Transverse colon (tissue), 4 donors: ENCODE measurements around the gene XYLT2. TPM values are rescaled to one million over a fixed set of nuclear protein-coding genes. Genes with fewer than 3 reads are reported as not detected.
"Not testable (repeated sequence)": the region's sequence is repeated elsewhere in the genome, so short reads cannot be mapped to it uniquely, and the experiment has no call there.

ENCODE experiments used
- DNase-seq: peaks from one replicate; pipeline ENCODE4 v3.0.0-alpha.2; 2019
- H3K27ac ChIP-seq, 4 donors: fragments of 200-600 bp; sonication (generic); 2 replicates each; pipeline ENCODE4 v1.5.1; 2016 to 2018; ENCODE audit warnings: inconsistent platforms in 4 of 4
- H3K27me3 ChIP-seq: fragments of 200-600 bp; sonication (generic); 2 replicates; pipeline ENCODE4 v1.5.1; 2017; ENCODE audit warnings: inconsistent platforms
- H3K36me3 ChIP-seq, 4 donors: fragments of 200-600 bp; sonication (generic); 2 replicates each; pipeline ENCODE4 v1.5.1; 2017 to 2019; ENCODE audit warnings: inconsistent platforms in 4 of 4
- H3K4me1 ChIP-seq, 4 donors: fragments of 200-600 bp; sonication (generic); 2 replicates each; pipeline ENCODE4 v1.5.1; 2017 to 2020; ENCODE audit warnings: inconsistent platforms in 4 of 4
- H3K4me3 ChIP-seq, 4 donors: fragments of 200-600 bp; sonication (generic); 1 replicate in 1 of 4; 2 replicates in 3 of 4; pipeline versions ENCODE4 v1.5.1 to v1.6.1; 2017 to 2019; ENCODE audit warnings: inconsistent platforms in 4 of 4
- H3K9me3 ChIP-seq, 2 donors: fragments of 200-600 bp; sonication (generic); 2 replicates each; pipeline ENCODE4 v1.5.1; 2017 to 2019; ENCODE audit warnings: inconsistent platforms in 2 of 2
- EP300 ChIP-seq: sonication (generic); formaldehyde crosslinking; IDR thresholded peaks from one replicate; pipeline ENCODE4 v1.6.1; 2017; ENCODE audit warnings: antibody characterized with exemption, low read depth
- POLR2A ChIP-seq: fragments of 450-650 bp; IDR thresholded peaks from one replicate; pipeline ENCODE4 v1.6.1; 2016; ENCODE audit warnings: antibody characterized with exemption, mild to moderate bottlenecking, moderate library complexity
- POLR2AphosphoS5 ChIP-seq, 3 donors: sonication (generic); formaldehyde crosslinking; IDR thresholded peaks; one replicate each; pipeline ENCODE4 v1.6.1; 2016; ENCODE audit warnings: antibody characterized with exemption in 3 of 3
- WGBS, 2 donors: methylation state at CpG; one replicate each; pipeline ENCODE4 v1.1.5; 2018; ENCODE audit warnings: low coverage in 1 of 2; 5-methylcytosine and 5-hydroxymethylcytosine counted together
- in situ Hi-C, 4 donors: fragments of 200-750 bp; cut with MboI; loops; one replicate each; pipeline versions ENCODE4 v1.15.0 to v1.15.1; 2017; ENCODE audit warnings: low sequenced_read_pairs in 3 of 4, low pct_ligation_motif_present in 1 of 4, low pct_unique_long_range_greater_than_20kb in 1 of 4
- intact Hi-C: fragments of 100-400 bp; cut with DNase I; formaldehyde crosslinking; loops from one replicate; pipeline ENCODE4 v1.15.1; 2023; ENCODE audit warnings: low total_unique reads
- total RNA-seq, 4 donors: library from RNA; depleted of rRNA; stranded (reverse); fragments of >200 nt; gene quantifications; one replicate each; pipeline ENCODE4 v1.1.0, GENCODE V29; 2016
- TF ChIP-seq, protein P1 (sequence below), 5 experiments: fragments of 200-600 bp in 3 of 5; fragments of 450-650 bp in 2 of 5; sonication (generic) in 3 of 5; IDR thresholded peaks; 1 replicate in 2 of 5; 2 replicates in 3 of 5; pipeline ENCODE4 v1.5.1; 2016 to 2017; ENCODE audit warnings: antibody characterized with exemption in 5 of 5, inconsistent platforms in 3 of 5, mild to moderate bottlenecking in 2 of 5, moderate library complexity in 1 of 5

XYLT2 gene
- total RNA-seq, 4 donors from 2014 or later = 21.3 to 27.3 (median 22.0) TPM

DNA sequence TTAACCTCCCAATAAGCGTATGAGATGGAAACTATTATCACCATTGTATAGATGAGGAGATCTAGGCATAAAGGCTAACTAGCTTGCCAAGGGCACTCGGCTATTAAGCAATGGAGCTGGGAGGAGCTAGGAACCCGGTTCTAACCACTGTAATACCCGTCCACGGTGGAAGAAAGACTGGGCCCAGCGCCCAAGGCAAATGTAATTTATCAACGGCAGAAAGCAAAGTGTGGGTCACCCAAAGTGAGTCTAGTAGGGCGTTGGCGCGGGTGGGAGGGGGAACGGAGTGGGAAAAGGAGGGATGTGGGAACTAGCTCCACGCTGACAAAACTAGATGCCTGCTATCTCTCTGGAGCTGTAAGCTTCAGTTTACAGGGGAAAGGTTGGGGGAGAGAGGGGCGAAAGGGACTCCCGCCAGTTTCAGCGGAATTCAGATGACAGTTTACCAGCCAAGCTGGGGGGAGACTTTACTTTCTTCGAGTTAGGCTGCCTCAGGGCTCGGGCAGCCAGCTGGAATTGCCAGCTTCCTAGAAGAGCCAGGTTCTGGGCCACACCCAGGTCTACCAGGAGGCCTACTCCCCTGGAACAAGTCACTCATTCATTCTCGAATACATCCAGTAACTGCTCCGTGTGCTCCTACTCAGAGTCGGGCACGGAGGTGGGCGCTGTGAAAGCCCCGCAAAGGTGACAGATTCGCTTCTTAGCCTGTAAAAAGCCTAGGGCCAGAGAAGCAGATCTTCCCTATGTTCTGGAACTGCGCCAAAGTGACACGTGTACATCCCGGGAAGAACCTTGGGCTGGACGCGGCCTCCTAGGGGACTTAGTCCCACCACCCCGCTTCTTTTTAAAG lies 50.6 kb downstream of the XYLT2 start:
- Histone ChIP-seq H3K4me3 (peak overlapping the region; percentile 64 to 96 (median 82)), H3K9me3 (no peaks in the 10 kb centered on the region), H3K4me1 (peaks cover 4 to 23% (median 19%) of the 10 kb centered on the region in 4 donors), H3K36me3 (peaks cover 0 to 25% (median 13%) of the 10 kb centered on the region in 4 donors), H3K27ac (peak overlapping the region; percentile 86 to 98 (median 92)), H3K27me3 (no peaks in the 10 kb centered on the region)
- WGBS, 2 donors = 6 to 15% methylated on average over 10 to 30 of the region's 30 CpGs
- peak; percentile 73 for DNase-seq
- in situ Hi-C loops = no loop called here
- intact Hi-C loops = no loop called here
- TF ChIP-seq POLR2A (peak; percentile 15), POLR2AphosphoS5 (IDR thresholded peaks at IDR 0.05) (peak in 1 of 3 donors; percentile 4), EP300 (no peak)
- TF ChIP-seq, protein P1, sequence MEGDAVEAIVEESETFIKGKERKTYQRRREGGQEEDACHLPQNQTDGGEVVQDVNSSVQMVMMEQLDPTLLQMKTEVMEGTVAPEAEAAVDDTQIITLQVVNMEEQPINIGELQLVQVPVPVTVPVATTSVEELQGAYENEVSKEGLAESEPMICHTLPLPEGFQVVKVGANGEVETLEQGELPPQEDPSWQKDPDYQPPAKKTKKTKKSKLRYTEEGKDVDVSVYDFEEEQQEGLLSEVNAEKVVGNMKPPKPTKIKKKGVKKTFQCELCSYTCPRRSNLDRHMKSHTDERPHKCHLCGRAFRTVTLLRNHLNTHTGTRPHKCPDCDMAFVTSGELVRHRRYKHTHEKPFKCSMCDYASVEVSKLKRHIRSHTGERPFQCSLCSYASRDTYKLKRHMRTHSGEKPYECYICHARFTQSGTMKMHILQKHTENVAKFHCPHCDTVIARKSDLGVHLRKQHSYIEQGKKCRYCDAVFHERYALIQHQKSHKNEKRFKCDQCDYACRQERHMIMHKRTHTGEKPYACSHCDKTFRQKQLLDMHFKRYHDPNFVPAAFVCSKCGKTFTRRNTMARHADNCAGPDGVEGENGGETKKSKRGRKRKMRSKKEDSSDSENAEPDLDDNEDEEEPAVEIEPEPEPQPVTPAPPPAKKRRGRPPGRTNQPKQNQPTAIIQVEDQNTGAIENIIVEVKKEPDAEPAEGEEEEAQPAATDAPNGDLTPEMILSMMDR (IDR thresholded peaks at IDR 0.05) = no peak

GRCh38 chr17:50397111-50397918 lies 51.4 kb downstream of the XYLT2 start, which contains the start of gene LRRC59:
Gene LRRC59, minus strand, starts transcription at chr17:50397523. Its CDS starts 206 bp downstream, at chr17:50397317.
- in situ Hi-C loops (no loop called here), intact Hi-C loops (no loop called here)
- WGBS, 2 donors = 1 to 17% methylated on average over 1 to 55 of the region's 70 CpGs

GRCh38 chr17:50397919-50398285 lies 52.0 kb downstream of the XYLT2 start:
- intact Hi-C loops = no loop called here
- DNase-seq = no peak
- no peaks in the 10 kb centered on the region for H3K27me3 ChIP-seq
- peak overlapping the region in 2 of 4 donors; percentile 91 to 96 for H3K4me3 ChIP-seq
- TF ChIP-seq, protein P1 (IDR thresholded peaks at IDR 0.05) = no peak
- TF ChIP-seq EP300 (no peak), POLR2AphosphoS5 (IDR thresholded peaks at IDR 0.05) (no peak), POLR2A (no peak)
- H3K4me1 ChIP-seq = peaks cover 4 to 25% (median 19%) of the 10 kb centered on the region in 4 donors
- no peaks in the 10 kb centered on the region for H3K9me3 ChIP-seq
- H3K27ac ChIP-seq = peak overlapping the region; percentile 86 to 98 (median 92)
- in situ Hi-C loops = no loop called here
- 51 to 61% methylated on average over 5 to 9 of the region's 9 CpGs for WGBS, 2 donors
- H3K36me3 ChIP-seq = peaks cover 0 to 17% (median 7%) of the 10 kb centered on the region in 4 donors

More at GRCh38 chr17:50397111-50397918, 51.4 kb downstream of the XYLT2 start, which contains the start of gene LRRC59:
- no peaks in the 10 kb centered on the region for H3K27me3 ChIP-seq
- peak; percentile 94 for DNase-seq
- H3K4me1 ChIP-seq = peaks cover 4 to 23% (median 19%) of the 10 kb centered on the region in 4 donors
- H3K9me3 ChIP-seq = no peaks in the 10 kb centered on the region
- peak within 1 kb of the TSS; percentile 86 to 98 (median 92) for H3K27ac ChIP-seq
- TF ChIP-seq POLR2AphosphoS5 (IDR thresholded peaks at IDR 0.05) = peak; percentile 82 to 98 (median 97)
- TF ChIP-seq, protein P1 (IDR thresholded peaks at IDR 0.05) = peak; percentile 93 to 99 (median 98)
- TF ChIP-seq EP300 = no peak
- peak; percentile 84 for TF ChIP-seq POLR2A
- peak within 1 kb of the TSS; percentile 64 to 96 (median 82) for H3K4me3 ChIP-seq
- H3K36me3 ChIP-seq = peaks cover 0 to 22% (median 10%) of the 10 kb centered on the region in 4 donors

DNA sequence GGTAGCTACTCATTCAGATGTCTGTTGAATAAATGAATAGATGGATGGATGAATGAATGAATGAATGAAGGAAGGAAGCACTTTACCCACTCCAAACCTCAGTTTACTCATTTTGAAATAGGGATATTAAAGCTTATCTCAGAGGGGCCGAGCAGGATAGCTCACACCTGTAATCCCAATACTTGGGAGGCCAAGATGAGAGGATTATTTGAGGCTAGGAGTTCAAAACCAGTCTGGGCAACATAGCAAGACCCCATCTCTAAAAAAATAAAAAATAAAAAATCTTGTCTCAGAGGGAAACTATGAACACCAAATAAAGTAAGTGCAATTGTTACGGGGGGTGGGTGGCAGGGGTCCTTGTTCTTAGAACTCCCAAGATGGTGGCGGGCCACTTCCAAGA lies 52.7 kb downstream of the XYLT2 start:
- peaks cover 0 to 12% (median 3%) of the 10 kb centered on the region in 4 donors for H3K36me3 ChIP-seq
- 98 to 100% methylated on average over 2 to 3 of the region's 3 CpGs for WGBS, 2 donors
- H3K27ac ChIP-seq, H3K27me3 ChIP-seq, DNase-seq, H3K9me3 ChIP-seq, in situ Hi-C loops, intact Hi-C loops, H3K4me3 ChIP-seq: not testable (repeated sequence)
- H3K4me1 ChIP-seq = peaks cover 4 to 26% (median 19%) of the 10 kb centered on the region in 4 donors

DNA sequence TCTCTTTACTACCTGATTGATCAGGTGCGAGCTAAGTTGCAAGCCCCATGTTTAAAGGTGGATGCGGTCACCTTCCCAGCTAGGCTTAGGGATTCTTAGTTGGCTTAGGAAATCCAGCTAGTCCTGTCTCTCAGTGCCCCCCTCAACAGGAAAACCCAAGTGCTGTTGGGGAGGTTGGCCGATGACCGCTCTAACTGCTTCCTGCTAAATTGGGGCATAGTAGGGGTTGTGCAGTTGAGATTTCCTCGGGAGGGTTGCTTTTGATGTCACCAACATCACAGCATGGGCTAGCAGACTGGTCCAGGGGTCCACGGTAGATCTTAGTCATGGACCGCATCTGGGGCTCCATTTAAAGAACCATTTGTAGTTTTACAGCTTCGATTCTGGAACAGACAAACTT lies 53.7 kb downstream of the XYLT2 start:
- H3K27ac ChIP-seq, H3K27me3 ChIP-seq, in situ Hi-C loops, H3K36me3 ChIP-seq, intact Hi-C loops, DNase-seq, H3K9me3 ChIP-seq, H3K4me3 ChIP-seq: not testable (repeated sequence)
- H3K4me1 ChIP-seq = peaks cover 4 to 24% (median 19%) of the 10 kb centered on the region in 4 donors
- WGBS, 2 donors = 93 to 96% methylated on average over 4 to 8 of the region's 8 CpGs

GRCh38 chr17:50405351-50405750 lies 59.4 kb downstream of the XYLT2 start:
- in situ Hi-C loops, H3K36me3 ChIP-seq, H3K4me3 ChIP-seq, intact Hi-C loops, H3K27me3 ChIP-seq, H3K9me3 ChIP-seq, H3K27ac ChIP-seq, H3K4me1 ChIP-seq, DNase-seq: not testable (repeated sequence)
- 82% methylated on average over 4 of the region's 4 CpGs; no CpG with 5 or more reads in 1 of the 2 donors for WGBS, 2 donors
